DND-41 (cell line): ENCODE data around the gene ZNF503.
"Not testable (repeated sequence)": the region's sequence is repeated elsewhere in the genome, so short reads cannot be mapped to it uniquely, and the experiment has no call there.

ENCODE experiments used
- ATAC-seq: fragments of 200-7000 bp; cut with Tn5 transposase; 3 replicates; pipeline ENCODE4 v1.9.1; 2021; ENCODE audit warnings: low read depth; ENCODE audit not compliant: insufficient read depth
- DNase-seq: peaks from one replicate; pipeline ENCODE4 v3.0.0-alpha.2; 2020
- H2AFZ ChIP-seq: 2 replicates; pipeline ENCODE4 v1.6.0; 2012; ENCODE audit warnings: low read depth, low read length
- H3K27ac ChIP-seq: 2 replicates; pipeline ENCODE4 v1.5.1; 2012; ENCODE audit warnings: low read length, inconsistent platforms
- H3K27me3 ChIP-seq: fragments of 200-600 bp; sonication (generic); 2 replicates; pipeline ENCODE4 v1.6.0; 2012; ENCODE audit warnings: low read length, mild to moderate bottlenecking, inconsistent platforms; ENCODE audit not compliant: insufficient read depth, poor library complexity
- H3K36me3 ChIP-seq: 2 replicates; pipeline ENCODE4 v1.5.1; 2012; ENCODE audit warnings: low read length, inconsistent platforms; ENCODE audit not compliant: insufficient read depth
- H3K4me1 ChIP-seq: 2 replicates; pipeline ENCODE4 v1.5.1; 2012; ENCODE audit warnings: mild to moderate bottlenecking, low read length; ENCODE audit not compliant: insufficient read depth
- H3K4me2 ChIP-seq: 2 replicates; pipeline ENCODE4 v1.6.0; 2012; ENCODE audit warnings: mild to moderate bottlenecking, moderate library complexity, low read length, inconsistent platforms; ENCODE audit not compliant: insufficient read depth
- H3K4me3 ChIP-seq, 2 experiments: fragments of 200-600 bp in 1 of 2; shearing (Covaris generic) in 1 of 2; 2 replicates each; pipeline ENCODE4 v1.5.1; 2012 to 2016; ENCODE audit warnings: inconsistent platforms in 2 of 2, low read length in 2 of 2, mild to moderate bottlenecking in 2 of 2, low read depth in 1 of 2, moderate library complexity in 1 of 2
- H3K79me2 ChIP-seq: 2 replicates; pipeline ENCODE4 v1.6.0; 2012; ENCODE audit warnings: low read length, inconsistent platforms; ENCODE audit not compliant: insufficient read depth
- H3K9ac ChIP-seq: 2 replicates; pipeline ENCODE4 v1.6.0; 2012; ENCODE audit warnings: low read depth, mild to moderate bottlenecking, inconsistent platforms, low read length, moderate library complexity
- H3K9me3 ChIP-seq: 2 replicates; pipeline ENCODE4 v1.5.1; 2012; ENCODE audit warnings: low read length, moderate library complexity, mild to moderate bottlenecking, inconsistent platforms; ENCODE audit not compliant: insufficient read depth, severe bottlenecking
- H4K20me1 ChIP-seq: 2 replicates; pipeline ENCODE4 v1.6.0; 2012; ENCODE audit warnings: low read length; ENCODE audit not compliant: insufficient read depth
- CTCF ChIP-seq: IDR thresholded peaks from 2 replicates; pipeline ENCODE4 v1.5.1; 2012; ENCODE audit warnings: borderline replicate concordance, low read length, moderate library complexity, mild to moderate bottlenecking; ENCODE audit not compliant: poor library complexity, severe bottlenecking; ENCODE audit errors: extremely low read depth
- EZH2 ChIP-seq: IDR thresholded peaks from 3 replicates; pipeline ENCODE4 v1.6.1; 2012; ENCODE audit warnings: borderline replicate concordance, low read depth, mild to moderate bottlenecking, moderate library complexity, low read length, inconsistent platforms; ENCODE audit not compliant: severe bottlenecking

Gene ZNF503

GRCh38 chr10:75367021-75367487, 34.5 kb downstream of the ZNF503 start:
- H4K20me1 ChIP-seq: no peaks in the 10 kb centered on the region
- TF ChIP-seq CTCF (no peak), EZH2 (no peak)
- H3K27ac ChIP-seq: no peak overlapping the region
- H3K27me3 ChIP-seq: peaks cover 3% of the 10 kb centered on the region
- no peak overlapping the region for H3K4me3 ChIP-seq
- ATAC-seq (no peak), DNase-seq (no peak)
- H2AFZ ChIP-seq: no peak overlapping the region
- H3K4me1 ChIP-seq: no peaks in the 10 kb centered on the region
- H3K9me3 ChIP-seq: no peaks in the 10 kb centered on the region
- H3K4me2 ChIP-seq: no peak overlapping the region
- H3K9ac ChIP-seq: no peak overlapping the region
- H3K36me3 ChIP-seq: no peaks in the 10 kb centered on the region
- no peaks in the 10 kb centered on the region for H3K79me2 ChIP-seq

- DNase-seq: no peak
- no peaks in the 10 kb centered on the region for H3K36me3 ChIP-seq
- no peak overlapping the region for H3K9ac ChIP-seq
- no peaks in the 10 kb centered on the region for H3K9me3 ChIP-seq
- no peak overlapping the region for H3K27ac ChIP-seq
- H3K4me3 ChIP-seq: no peak overlapping the region
- no peaks in the 10 kb centered on the region for H3K4me1 ChIP-seq
- no peak overlapping the region for H2AFZ ChIP-seq
- H3K79me2 ChIP-seq: no peaks in the 10 kb centered on the region
- ATAC-seq: no peak
- no peak overlapping the region for H3K4me2 ChIP-seq
- no peaks in the 10 kb centered on the region for H4K20me1 ChIP-seq
- peaks cover 3% of the 10 kb centered on the region for H3K27me3 ChIP-seq
- no peak for TF ChIP-seq EZH2
Observed at GRCh38 chr10:75363431-75363830, 38.1 kb downstream of the ZNF503 start.

GRCh38 chr10:75359876-75360275, 41.7 kb downstream of the ZNF503 start:
- not testable (repeated sequence) for H4K20me1 ChIP-seq, DNase-seq, H3K4me3 ChIP-seq, H3K9me3 ChIP-seq, H2AFZ ChIP-seq, H3K36me3 ChIP-seq, H3K27me3 ChIP-seq, H3K9ac ChIP-seq, H3K79me2 ChIP-seq, H3K27ac ChIP-seq, H3K4me1 ChIP-seq, H3K4me2 ChIP-seq, ATAC-seq

- ATAC-seq: no peak
- Histone ChIP-seq H2AFZ (no peak overlapping the region), H3K9me3 (no peaks in the 10 kb centered on the region), H3K79me2 (no peaks in the 10 kb centered on the region), H4K20me1 (no peaks in the 10 kb centered on the region), H3K36me3 (no peaks in the 10 kb centered on the region), H3K27me3 (no peaks in the 10 kb centered on the region), H3K4me1 (no peaks in the 10 kb centered on the region), H3K27ac (no peak overlapping the region), H3K9ac (no peak overlapping the region), H3K4me3 (no peak overlapping the region), H3K4me2 (no peak overlapping the region)
- no peak for DNase-seq
- TF ChIP-seq EZH2 (no peak), CTCF (no peak)
Observed at GRCh38 chr10:75358835-75359421, 42.6 kb downstream of the ZNF503 start.
